CD4-positive, alpha-beta T cell treated with Interferon alpha-2 for 1 hour (primary cell): ENCODE results near the gene MRPL34.
A peak's percentile ranks its signal among the peaks of the same experiment; 100 is the strongest.

Source experiments
- DNase-seq, 2 donors: peaks; one replicate each; pipeline ENCODE4 v3.0.0-alpha.2; 2020 to 2022

MRPL34 gene

GRCh38 chr19:17329366-17330261 lies 23.9 kb downstream of the MRPL34 start:
- DNase-seq = no peak

- no peak for DNase-seq
Observed at GRCh38 chr19:17330262-17331044, 24.8 kb downstream of the MRPL34 start.

DNA sequence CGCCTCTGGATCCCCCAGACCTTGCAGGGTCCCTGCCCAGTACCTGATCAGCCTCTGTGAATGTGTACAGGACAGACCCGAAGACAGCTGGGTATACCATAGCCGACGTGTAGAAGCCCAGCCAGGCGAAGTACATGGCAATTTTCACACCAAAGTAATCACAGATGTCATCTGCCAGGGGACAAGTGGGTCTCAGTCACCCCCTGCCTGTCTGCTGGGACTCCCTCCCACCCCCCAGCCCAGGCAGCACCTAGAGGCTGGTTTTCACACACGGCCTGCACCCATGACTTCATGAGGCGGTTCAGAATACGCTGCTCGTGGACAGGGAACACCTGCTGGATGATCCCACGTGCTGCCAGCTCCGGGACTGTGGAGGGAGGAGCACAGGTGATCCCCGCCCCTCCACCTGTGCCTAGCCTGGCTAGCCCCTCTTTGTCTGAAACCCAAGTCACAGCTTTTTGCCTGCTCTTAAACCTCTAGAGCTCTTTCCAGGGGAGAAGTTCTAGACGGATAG lies 25.4 kb downstream of the MRPL34 start:
- no peak for DNase-seq

DNA sequence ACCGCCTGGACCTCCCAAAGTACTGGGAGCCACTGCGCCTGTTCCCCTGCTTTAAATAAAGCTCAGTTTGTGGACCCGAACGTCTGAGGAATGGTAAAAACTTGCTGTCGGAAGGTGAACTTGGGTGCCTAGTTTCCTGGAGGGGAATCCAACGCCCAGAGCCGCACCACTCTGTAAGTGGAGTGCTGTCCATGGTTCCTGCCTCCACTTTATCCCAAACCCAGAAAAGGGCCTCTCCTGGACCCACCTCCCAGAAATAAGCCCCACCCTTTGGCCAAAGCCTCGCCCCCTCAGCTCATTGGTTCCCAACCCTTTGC lies 26.6 kb downstream of the MRPL34 start:
- DNase-seq = no peak

GRCh38 chr19:17332677-17333581 lies 27.3 kb downstream of the MRPL34 start:
- DNase-seq = peak; percentile 54 to 59

- peak; percentile 66 to 76 for DNase-seq
Observed at GRCh38 chr19:17333611-17334413, 28.1 kb downstream of the MRPL34 start.

GRCh38 chr19:17334414-17335409 lies 29.0 kb downstream of the MRPL34 start, which contains the start of gene ANO8:
ANO8 (minus strand) TSS chr19:17334855; CDS start chr19:17334670, 185 bp downstream.
- peak; percentile 95 to 99 for DNase-seq

DNA sequence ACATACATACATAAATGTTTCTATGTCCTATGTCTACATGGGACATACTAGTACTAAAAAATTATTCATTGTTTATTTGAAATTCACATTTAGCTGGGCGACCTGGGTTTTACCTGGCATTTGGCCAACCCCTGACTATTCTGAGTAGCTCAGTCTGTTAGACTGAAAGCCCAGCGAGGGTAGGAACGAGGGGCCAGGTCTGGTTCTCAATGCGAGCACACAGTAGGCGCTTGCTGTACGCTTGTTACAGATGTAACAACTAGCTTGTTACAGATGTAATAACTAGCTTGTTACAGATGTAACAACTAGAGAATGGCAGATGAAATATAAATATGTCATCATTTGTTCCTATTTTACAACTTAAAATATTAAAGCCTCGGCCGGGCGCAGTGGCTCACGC lies 29.9 kb downstream of the MRPL34 start:
- DNase-seq = no peak

DNA sequence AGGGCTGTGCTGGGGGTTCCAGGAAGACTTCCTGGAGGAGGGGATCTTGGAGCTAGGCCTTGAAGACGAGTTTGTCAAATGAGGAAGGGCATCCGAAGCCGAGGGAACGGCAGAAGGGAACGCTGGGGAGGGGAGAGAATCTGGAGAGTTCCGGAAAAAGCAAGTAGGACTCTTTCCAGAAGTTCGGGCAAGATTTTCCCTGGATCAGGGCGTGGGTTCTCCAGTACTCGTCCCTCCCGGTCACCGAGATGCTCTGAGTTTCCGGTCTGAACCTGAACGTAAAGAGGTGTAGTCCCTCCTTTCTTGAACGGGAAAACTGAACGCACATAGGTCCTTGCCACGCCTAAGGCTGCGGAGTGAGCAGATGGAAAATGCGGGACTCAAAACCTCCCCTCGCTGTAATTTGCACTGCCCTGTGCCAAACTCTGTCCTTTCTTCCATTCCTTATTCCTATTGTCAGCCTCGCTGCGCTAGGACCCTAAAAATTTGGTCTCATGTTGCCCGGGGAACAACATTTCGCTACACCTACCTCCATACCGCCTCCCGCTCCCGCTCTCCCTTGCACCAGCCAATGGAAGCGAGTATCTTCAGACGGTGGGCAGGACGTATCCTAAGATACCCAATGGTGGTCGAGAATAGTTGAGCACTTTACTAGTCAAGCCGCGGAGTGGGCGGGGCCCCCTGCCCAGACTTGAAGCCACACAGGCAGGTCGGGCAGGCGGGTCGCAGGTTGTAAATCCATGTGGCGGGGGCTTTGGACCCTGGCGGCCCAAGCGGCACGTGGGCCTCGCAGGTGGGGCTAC lies 31.4 kb downstream of the MRPL34 start, which contains the start of gene GTPBP3:
Gene GTPBP3 (plus strand): TSS at position 682 of the 803 bp plus-strand sequence. CDS start 59 bp downstream, at position 741.
- DNase-seq = peak; percentile 97 to 98

DNA sequence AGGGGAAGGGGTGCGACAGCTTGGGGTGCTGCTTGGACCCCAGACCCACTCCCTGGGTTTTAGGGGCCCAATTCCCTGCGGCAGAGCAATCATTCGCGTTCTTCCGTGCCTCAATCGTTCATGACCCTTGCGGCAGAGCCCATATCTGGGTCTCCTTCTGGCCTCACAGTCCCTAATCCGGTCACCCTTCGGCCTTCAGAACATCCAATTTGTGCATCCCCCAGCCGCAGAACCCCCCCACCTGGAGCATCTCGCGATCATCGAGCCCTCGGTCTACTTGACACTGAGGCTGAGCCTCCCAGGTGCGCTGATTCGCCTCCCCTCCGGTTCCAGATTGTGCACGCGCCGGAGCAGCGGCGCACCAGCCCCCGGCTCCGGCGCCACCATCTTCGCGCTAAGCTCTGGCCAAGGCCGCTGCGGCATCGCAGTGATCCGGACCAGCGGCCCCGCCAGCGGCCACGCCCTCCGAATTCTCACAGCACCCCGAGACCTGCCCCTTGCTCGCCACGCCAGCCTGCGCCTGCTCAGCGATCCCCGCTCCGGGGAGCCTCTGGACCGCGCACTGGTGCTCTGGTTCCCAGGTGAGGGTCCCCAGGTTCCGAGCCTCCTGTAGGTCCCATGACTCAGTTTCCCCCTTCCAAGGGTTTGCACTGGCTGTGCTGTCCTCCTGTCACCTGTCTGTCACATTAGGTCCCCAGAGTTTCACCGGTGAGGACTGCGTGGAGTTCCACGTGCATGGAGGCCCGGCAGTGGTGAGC lies 32.2 kb downstream of the MRPL34 start:
- peak in 1 of 2 donors; percentile 36 for DNase-seq

DNA sequence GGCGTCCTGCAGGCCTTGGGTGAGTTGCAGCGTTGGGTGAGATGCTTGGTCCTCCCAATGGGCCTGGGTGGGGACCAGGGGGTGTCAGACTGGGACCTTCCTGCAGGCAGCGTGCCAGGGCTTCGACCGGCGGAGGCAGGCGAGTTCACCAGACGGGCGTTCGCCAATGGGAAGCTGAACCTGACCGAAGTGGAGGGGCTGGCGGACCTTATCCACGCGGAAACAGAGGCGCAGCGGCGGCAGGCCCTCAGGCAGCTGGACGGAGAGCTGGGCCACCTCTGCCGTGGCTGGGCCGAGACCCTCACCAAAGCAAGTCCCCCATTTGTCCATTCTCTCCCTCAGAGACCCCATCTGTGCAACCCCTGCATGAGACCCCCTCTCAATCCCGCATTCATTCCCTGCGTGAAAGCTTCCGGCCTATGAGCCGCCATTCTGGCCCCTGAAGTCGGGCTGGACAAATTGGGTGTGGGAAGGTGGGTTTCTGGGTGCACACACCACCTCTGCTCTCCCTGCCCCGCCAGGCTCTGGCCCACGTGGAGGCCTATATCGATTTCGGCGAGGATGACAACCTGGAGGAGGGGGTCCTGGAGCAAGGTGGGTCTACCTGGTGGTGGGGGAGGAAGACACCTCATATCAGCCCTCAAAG lies 32.9 kb downstream of the MRPL34 start:
- no peak for DNase-seq

DNA sequence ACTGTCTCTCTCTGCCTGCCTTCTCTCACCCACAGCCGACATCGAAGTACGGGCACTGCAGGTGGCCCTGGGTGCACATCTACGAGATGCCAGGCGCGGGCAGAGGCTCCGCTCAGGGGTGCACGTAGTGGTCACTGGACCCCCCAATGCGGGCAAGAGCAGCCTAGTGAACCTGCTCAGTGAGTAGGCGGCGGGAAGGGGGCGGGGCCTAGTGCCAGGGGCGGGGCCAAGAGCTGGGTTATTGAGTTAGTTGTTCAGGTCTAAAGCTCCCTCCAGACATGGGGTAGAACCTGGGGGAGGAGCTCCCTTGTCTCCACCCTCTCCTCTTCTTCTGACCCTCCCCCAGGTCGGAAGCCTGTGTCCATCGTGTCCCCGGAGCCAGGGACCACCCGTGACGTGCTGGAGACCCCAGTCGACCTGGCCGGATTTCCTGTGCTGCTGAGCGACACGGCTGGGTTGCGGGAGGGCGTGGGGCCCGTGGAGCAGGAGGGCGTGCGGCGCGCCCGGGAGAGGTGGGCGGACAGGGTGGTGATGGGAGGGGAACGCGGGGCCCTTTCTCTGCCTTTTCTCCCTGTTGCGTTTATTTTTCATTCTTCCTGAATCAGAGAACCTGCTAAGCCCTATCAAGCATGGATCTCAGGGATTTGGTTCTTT lies 33.5 kb downstream of the MRPL34 start:
- DNase-seq = peak in 1 of 2 donors; percentile 50

DNA sequence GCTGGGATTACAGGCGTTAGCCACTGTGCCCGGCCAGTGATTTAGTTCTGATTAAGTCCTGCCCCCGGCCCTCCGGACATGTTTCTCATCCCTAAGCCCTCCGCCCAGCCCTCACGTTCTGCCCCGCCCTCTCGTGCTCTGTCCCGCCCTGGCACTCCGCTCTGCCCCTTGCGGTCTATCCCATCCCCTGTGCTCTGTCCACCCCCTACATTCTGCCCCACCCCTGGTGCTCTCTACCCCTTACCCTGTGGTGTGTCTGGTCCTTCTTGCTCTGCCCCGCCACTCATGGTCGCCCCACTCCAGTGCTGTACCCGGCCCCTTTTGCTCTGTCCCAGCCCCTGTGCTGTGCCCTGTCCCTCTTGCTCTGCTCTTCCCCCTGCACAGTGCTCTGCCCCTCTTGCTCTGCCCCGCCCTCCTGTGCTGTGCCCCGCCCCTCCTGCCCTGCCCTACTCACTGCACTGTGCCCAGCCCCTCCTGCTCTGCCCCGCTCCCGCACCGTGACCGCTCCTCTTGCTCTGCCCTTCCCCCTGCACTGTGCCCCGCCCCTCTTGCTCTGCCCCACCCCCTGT lies 34.7 kb downstream of the MRPL34 start:
- DNase-seq = no peak

DNA sequence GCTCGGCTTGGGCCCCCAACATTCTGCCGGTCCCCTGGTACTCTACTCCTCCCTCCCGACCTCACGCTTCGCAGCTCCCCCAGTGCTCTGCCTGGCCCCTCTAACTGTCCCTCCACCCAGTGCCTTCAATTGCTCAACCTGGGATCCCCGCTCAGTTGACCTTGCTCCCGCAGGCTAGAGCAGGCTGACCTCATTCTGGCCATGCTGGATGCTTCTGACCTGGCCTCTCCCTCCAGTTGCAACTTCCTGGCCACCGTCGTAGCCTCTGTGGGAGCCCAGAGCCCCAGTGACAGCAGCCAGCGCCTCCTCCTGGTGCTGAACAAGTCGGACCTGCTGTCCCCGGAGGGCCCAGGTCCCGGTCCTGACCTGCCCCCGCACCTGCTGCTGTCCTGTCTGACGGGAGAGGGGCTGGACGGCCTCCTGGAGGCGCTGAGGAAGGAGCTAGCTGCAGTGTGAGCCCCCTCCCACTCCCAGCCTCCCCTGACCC lies 35.2 kb downstream of the MRPL34 start:
- no peak for DNase-seq

DNA sequence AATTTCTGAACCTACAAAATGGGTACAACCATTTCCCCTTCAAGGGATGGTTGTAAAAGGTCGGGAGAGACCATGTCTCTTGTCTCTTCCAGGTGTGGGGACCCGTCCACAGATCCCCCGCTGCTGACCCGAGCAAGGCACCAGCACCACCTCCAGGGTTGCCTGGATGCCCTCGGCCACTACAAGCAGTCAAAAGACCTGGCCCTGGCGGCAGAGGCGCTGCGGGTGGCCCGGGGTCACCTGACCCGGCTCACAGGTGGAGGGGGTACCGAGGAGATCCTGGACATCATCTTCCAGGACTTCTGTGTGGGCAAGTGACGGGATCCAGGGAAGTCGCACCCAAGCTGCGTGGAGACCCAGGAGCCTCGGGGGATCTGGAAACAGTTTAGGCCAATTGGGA lies 35.7 kb downstream of the MRPL34 start:
- DNase-seq = no peak

DNA sequence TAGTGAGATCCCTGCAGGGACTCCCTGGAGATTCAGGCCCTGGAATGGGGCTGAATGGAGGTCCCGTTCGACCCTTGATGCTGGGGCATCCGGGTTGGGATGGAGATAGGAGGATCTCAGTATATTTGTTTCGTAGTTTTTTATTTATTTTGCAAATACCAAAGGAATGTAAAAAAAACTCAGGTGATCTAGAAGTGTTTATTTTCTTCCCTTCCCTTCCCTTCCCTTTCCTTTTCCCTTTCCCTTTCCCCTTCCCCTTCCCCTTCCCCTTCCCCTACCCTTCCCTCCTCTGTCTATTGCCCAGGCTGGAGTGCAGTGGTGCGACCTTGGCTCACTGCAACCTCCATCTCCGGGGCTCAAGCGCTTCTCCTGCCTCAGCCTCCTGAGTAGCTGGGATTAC lies 36.2 kb downstream of the MRPL34 start:
- DNase-seq = no peak

GRCh38 chr19:17346109-17346671 lies 40.5 kb downstream of the MRPL34 start:
- DNase-seq = peak; percentile 71 to 80
